Measurements from ENCODE around the gene MPZL3.

Gene MPZL3

GRCh38 chr11:118216621-118217481, 35.3 kb downstream of the MPZL3 start:
- DNase-seq (ENCODE audit: low spot score): peak; percentile 26
- in situ Hi-C loops (cut with MboI; ENCODE audit: low pct_unique_long_range_greater_than_20kb, low sequenced_read_pairs, unreplicated experiment): no loop called here
- TF ChIP-seq CTCF (IDR thresholded peaks at IDR 0.05; ENCODE audit: extremely low read depth, insufficient read depth, missing control alignments): no peak

GRCh38 chr11:118215765-118216164, 36.4 kb downstream of the MPZL3 start:
- in situ Hi-C loops (cut with MboI; ENCODE audit: low pct_unique_long_range_greater_than_20kb, low sequenced_read_pairs, unreplicated experiment): no loop called here
- TF ChIP-seq CTCF (IDR thresholded peaks at IDR 0.05; ENCODE audit: extremely low read depth, insufficient read depth, missing control alignments): no peak
- DNase-seq (ENCODE audit: low spot score): no peak

GRCh38 chr11:118215262-118215661, 36.9 kb downstream of the MPZL3 start:
- in situ Hi-C loops (cut with MboI; ENCODE audit: low pct_unique_long_range_greater_than_20kb, low sequenced_read_pairs, unreplicated experiment): no loop called here
- TF ChIP-seq CTCF (IDR thresholded peaks at IDR 0.05; ENCODE audit: extremely low read depth, insufficient read depth, missing control alignments): no peak
- no peak for DNase-seq (ENCODE audit: low spot score)

- in situ Hi-C loops (cut with MboI; ENCODE audit: low pct_unique_long_range_greater_than_20kb, low sequenced_read_pairs, unreplicated experiment): no loop called here
- DNase-seq (ENCODE audit: low spot score): no peak
- no peak for TF ChIP-seq CTCF (IDR thresholded peaks at IDR 0.05; ENCODE audit: extremely low read depth, insufficient read depth, missing control alignments)
Observed at GRCh38 chr11:118214210-118214914, 37.8 kb downstream of the MPZL3 start.

GRCh38 chr11:118213781-118214180, 38.4 kb downstream of the MPZL3 start:
- in situ Hi-C loops (cut with MboI; ENCODE audit: low pct_unique_long_range_greater_than_20kb, low sequenced_read_pairs, unreplicated experiment): no loop called here
- no peak for DNase-seq (ENCODE audit: low spot score)
- TF ChIP-seq CTCF (IDR thresholded peaks at IDR 0.05; ENCODE audit: extremely low read depth, insufficient read depth, missing control alignments): no peak

GRCh38 chr11:118213201-118213600, 39.0 kb downstream of the MPZL3 start:
- DNase-seq (ENCODE audit: low spot score): no peak
- in situ Hi-C loops (cut with MboI; ENCODE audit: low pct_unique_long_range_greater_than_20kb, low sequenced_read_pairs, unreplicated experiment): no loop called here
- no peak for TF ChIP-seq CTCF (IDR thresholded peaks at IDR 0.05; ENCODE audit: extremely low read depth, insufficient read depth, missing control alignments)

All from GM13977 (cell line).